A172 (cell line): ENCODE results near the gene SESN3. TPM values are rescaled to one million over a fixed set of nuclear protein-coding genes. Genes with fewer than 3 reads are reported as not detected.
"Not testable (repeated sequence)": the region's sequence is repeated elsewhere in the genome, so short reads cannot be mapped to it uniquely, and the experiment has no call there.

ENCODE experiments used
- DNase-seq: peaks from one replicate; pipeline ENCODE4 v3.0.0-alpha.2; 2015; ENCODE audit warnings: low spot score
- total RNA-seq: library from RNA; depleted of rRNA; stranded (reverse); fragments of >200 nt; shearing (Covaris generic); gene quantifications from 2 replicates; pipeline ENCODE4 v1.2.3, GENCODE V29; 2014; rRNA removed

SESN3 gene, protein sequence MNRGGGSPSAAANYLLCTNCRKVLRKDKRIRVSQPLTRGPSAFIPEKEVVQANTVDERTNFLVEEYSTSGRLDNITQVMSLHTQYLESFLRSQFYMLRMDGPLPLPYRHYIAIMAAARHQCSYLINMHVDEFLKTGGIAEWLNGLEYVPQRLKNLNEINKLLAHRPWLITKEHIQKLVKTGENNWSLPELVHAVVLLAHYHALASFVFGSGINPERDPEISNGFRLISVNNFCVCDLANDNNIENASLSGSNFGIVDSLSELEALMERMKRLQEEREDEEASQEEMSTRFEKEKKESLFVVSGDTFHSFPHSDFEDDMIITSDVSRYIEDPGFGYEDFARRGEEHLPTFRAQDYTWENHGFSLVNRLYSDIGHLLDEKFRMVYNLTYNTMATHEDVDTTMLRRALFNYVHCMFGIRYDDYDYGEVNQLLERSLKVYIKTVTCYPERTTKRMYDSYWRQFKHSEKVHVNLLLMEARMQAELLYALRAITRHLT
- total RNA-seq = not detected in 2 replicates

DNA sequence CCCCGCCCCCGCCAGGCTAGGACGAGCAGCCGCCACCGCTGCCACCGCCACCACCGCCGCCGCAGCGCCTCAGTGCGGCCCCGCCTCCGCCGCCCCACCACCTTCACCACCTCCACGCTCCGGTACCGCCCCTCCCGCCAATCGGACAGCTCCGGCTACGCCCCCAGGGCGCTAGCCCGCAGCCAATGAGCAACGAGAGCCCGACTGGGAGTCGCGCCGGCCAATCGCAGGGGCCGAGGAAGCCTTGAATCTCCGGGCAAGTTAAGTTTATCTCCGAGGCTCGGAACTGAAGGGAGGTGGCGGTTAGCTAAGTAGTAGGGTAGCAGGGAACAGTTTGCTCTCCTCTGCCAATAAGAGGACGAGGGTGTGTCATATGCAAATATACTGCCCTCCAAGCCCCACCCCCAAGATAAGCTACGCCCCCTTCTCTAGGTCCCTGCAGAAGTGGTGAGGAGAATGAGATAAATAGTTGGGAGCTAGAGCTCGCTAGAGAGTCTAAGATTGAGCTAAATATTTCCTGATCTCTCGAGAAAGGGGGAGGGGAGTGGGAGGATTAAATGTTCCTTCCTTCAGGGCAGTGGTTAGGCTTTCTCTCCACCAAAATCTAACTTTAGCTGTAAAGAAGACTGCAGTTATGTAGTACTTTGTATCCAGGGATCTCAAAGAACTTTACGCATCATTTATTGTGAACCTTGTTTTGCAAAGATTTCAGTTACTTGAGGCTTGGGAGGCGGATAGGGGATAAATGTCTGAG lies at the start of gene SESN3:
Gene SESN3 (minus strand): TSS at position 76 of the 754 bp plus-strand sequence. CDS start 342 bp downstream, outside the sequence.
- DNase-seq = peak; percentile 79

DNA sequence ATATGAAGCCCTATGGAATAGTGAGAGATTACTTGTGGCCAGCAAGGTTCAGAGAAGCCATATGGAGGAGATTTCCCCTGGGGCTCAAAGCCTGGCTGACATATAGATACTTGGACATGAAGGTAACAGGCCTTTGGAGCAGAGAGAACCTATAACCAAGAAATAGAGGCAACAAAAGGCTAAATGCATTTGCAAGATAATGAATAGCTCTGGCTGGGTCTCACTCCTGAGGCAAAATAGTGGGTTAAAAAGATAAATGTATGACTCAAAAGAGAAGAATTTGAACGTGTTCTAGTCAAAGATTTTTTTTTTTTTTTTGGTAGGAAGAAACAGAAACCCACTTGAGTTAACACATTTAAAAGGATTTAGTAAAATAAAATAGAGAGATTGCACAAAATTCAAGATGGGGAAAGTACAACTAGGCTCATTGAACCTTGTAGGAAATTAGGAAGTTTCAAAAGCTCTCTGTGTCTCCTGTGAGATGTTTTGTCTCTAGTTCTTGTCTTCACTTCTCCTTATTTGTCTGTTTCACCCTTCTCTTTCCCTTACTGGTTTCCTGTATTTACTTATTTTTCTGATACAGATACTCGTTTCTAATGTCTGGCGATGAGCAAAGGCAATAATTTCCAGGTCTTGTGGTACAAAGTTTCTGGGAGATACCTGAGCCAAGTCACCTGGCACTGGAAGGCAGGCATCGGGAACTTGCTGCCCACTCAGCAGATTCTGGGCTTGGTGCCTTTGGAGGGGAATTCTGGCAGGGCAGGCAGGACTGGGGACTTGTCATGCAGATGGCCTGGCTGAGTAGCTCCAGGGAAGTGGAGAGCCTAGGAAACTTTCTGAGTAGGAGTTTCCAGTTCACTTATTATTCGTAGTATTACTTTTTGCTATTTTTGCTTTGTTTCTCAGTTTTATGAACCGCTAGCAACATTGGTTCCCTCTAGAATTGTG lies 49.2 kb upstream of the SESN3 start:
- no peak for DNase-seq

- no peak for DNase-seq
Observed at GRCh38 chr11:95277868-95278267, 46.9 kb upstream of the SESN3 start.

DNA sequence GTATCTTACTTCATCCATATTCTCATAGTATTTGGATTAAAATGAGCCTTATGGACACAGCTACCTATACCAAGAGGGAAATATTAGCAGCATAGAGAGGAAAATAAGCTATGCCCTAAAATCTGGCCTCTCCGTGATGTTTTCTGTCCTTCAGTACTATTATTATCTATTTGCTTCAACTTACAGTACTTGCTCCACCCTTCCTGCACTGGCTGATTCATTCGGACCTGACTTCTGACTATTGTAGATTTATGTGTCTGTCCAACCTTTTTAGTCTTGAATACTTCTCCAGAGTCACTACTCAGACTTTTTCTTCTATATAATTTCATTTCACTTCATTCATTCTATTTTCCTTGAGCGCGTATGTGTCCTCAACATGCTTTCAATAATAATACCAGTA lies 45.1 kb upstream of the SESN3 start:
- DNase-seq = no peak

DNA sequence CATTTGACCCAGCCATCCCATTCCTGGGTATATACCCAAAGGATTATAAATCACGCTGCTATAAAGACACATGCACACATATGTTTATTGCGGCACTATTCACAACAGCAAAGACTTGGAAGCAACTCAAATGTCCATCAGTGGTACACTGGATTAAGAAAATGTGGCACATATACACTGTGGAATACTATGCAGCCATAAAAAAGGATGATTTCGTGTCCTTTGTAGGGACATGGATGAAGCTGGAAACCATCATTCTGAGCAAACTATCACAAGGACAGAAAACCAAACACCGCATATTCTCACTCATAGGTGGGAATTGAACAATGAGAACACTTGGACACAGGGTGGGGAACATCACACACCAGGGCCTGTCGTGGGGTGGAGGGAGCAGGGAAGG lies 42.6 kb upstream of the SESN3 start:
- DNase-seq = not testable (repeated sequence)

GRCh38 chr11:95269036-95269819 lies 38.2 kb upstream of the SESN3 start:
- DNase-seq = no peak

GRCh38 chr11:95268391-95268790 lies 37.4 kb upstream of the SESN3 start:
- no peak for DNase-seq

DNA sequence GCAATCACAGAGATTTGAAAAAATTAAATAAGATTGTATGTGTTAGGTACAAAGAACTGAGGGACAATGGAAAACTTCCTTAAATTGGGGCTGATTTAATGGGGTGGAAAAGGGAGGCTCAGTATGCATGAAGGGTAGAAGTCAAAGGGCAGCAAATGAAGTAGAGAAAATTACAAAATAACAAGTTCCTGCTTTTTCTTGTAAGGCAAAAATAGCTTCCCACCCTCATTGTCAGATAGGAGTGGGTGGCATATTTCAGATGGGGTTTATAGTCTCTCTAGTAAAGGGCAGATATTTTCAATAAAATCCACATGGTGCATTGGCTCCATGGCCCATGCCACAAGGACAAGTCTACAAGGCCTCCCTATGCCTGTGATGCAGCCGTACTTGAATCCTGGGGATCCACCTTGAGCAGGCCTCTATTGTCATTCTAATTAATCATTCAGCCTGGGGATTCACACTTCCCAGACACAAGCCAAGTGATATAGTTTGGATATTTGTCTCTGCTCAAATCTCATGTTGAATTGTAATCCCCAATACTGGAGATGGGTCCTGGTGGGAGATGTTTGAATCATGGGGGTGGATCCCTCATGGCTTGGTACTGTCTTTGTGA lies 36.7 kb upstream of the SESN3 start:
- no peak for DNase-seq

- DNase-seq = no peak
Observed at GRCh38 chr11:95266751-95267374, 35.9 kb upstream of the SESN3 start.

GRCh38 chr11:95264881-95265280 lies 33.9 kb upstream of the SESN3 start:
- no peak for DNase-seq

DNA sequence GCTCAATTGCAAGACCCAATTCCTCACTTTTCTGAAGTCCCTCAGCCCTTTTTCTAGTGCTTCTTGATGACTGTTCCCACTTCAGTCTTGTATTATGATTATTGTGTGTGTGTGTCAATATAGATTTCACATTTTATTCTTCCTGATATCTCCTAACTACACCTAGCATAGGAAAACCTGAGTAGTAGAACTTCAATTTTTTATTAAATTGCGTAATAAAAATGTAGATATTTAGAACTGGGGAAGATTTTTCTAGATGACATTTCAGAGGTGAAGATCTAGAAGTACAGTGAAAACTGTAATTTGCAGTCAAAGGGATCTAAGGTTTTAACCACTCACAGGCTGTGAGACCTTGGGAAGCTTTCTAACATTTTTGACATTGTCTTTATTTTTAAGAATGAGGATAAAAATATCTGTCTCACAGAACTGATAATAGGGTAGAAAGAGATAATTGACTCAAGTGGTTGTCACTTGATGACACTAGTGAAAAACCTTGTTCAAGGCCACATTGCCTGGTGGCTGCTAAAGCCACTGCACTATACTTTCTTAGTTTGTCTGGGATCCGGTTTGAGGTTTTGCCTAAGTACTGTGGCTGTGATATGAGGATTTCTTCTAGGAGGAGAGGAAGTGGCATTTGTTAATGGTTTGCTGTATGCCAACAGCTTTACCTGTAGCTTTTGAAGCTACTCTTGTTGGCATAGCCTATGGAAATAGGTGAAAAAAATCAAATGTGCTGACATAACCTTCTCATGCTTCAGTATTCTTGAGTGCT lies 32.2 kb upstream of the SESN3 start:
- no peak for DNase-seq

- no peak for DNase-seq
Observed at GRCh38 chr11:95257456-95257971, 26.5 kb upstream of the SESN3 start.

- DNase-seq = no peak
Observed at GRCh38 chr11:95256321-95256779, 25.3 kb upstream of the SESN3 start.

GRCh38 chr11:95255251-95256145 lies 24.5 kb upstream of the SESN3 start:
- no peak for DNase-seq

GRCh38 chr11:95254716-95255115 lies 23.7 kb upstream of the SESN3 start:
- DNase-seq = no peak

- DNase-seq = peak; percentile 69
Observed at GRCh38 chr11:95254131-95254704, 23.2 kb upstream of the SESN3 start.

DNA sequence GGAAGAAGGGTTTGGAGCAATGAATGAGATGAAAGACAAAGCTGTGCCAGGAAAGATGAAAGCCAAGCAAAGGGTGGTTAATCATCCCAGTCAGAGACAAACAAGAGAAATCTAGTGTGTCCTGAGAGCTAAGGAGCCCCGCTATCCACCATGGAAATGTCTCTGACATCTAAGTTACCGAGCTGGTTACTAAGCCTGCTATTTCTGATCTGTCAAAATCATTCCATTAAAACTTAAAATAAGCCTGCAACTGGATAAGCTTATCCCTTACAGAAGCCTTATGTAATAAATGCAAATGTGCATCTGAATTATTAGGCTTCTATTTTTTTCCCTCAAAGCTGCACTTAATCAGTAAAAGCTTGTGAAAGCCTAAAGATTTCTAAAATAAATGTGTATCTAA lies 22.1 kb upstream of the SESN3 start:
- DNase-seq = no peak
